GM21381 (cell line): Measurements from ENCODE around the gene TMEM63C.
"Not testable (repeated sequence)": the region's sequence is repeated elsewhere in the genome, so short reads cannot be mapped to it uniquely, and the experiment has no call there.

Experiments used
- ATAC-seq: cut with Tn5 transposase; IDR thresholded peaks from one replicate; pipeline ENCODE4 v1.9.1; 2021; ENCODE audit warnings: mild to moderate bottlenecking, moderate library complexity; ENCODE audit not compliant: unreplicated experiment

The TMEM63C gene

GRCh38 chr14:77275041-77275580 is 93.5 kb downstream of the TMEM63C start:
- ATAC-seq: no peak

- ATAC-seq: no peak
Measured at GRCh38 chr14:77275601-77276017, 94.0 kb downstream of the TMEM63C start.

- ATAC-seq: no peak
Measured at GRCh38 chr14:77276295-77276935, 94.8 kb downstream of the TMEM63C start.

GRCh38 chr14:77276959-77277358 is 95.4 kb downstream of the TMEM63C start:
- ATAC-seq: no peak

GRCh38 chr14:77278461-77279230 is 97.0 kb downstream of the TMEM63C start:
- no peak for ATAC-seq

GRCh38 chr14:77279719-77280118 is 98.1 kb downstream of the TMEM63C start:
- no peak for ATAC-seq

- not testable (repeated sequence) for ATAC-seq
Measured at GRCh38 chr14:77280921-77281320, 99.3 kb downstream of the TMEM63C start.

GRCh38 chr14:77281852-77282410 is 100.3 kb downstream of the TMEM63C start:
- no peak for ATAC-seq

- no peak for ATAC-seq
Measured at GRCh38 chr14:77284066-77284465, 102.5 kb downstream of the TMEM63C start.

GRCh38 chr14:77284466-77284865 is 102.9 kb downstream of the TMEM63C start:
- ATAC-seq: no peak

- no peak for ATAC-seq
Measured at GRCh38 chr14:77286576-77286975, 105.0 kb downstream of the TMEM63C start.

- no peak for ATAC-seq
Measured at GRCh38 chr14:77290705-77291104, 109.1 kb downstream of the TMEM63C start.

GRCh38 chr14:77296155-77296554 is 114.6 kb downstream of the TMEM63C start:
- ATAC-seq: no peak

- no peak for ATAC-seq
Measured at GRCh38 chr14:77296906-77297305, 115.3 kb downstream of the TMEM63C start.

GRCh38 chr14:77299771-77300170 is 118.2 kb downstream of the TMEM63C start:
- ATAC-seq: no peak

GRCh38 chr14:77301103-77301502 is 119.5 kb downstream of the TMEM63C start:
- no peak for ATAC-seq

GRCh38 chr14:77302926-77303325 is 121.3 kb downstream of the TMEM63C start:
- ATAC-seq: no peak

GRCh38 chr14:77303417-77304156 is 122.0 kb downstream of the TMEM63C start:
- peak; percentile 47 for ATAC-seq

- no peak for ATAC-seq
Measured at GRCh38 chr14:77305696-77306095, 124.1 kb downstream of the TMEM63C start.

GRCh38 chr14:77306416-77306815 is 124.8 kb downstream of the TMEM63C start:
- ATAC-seq: no peak

GRCh38 chr14:77306851-77307496 is 125.4 kb downstream of the TMEM63C start:
- ATAC-seq: no peak
